HEK293 (cell line): ENCODE measurements around the gene NYNRIN.

Source experiments
- CTCF ChIP-seq: fragments of 450-650 bp; formaldehyde crosslinking; IDR thresholded peaks from 2 replicates; pipeline ENCODE4 v1.5.1; 2016; ENCODE audit warnings: missing biosample characterization, missing genetic modification characterization
- KLF10 ChIP-seq: fragments of 450-650 bp; IDR thresholded peaks from 2 replicates; pipeline ENCODE4 v1.5.1; 2018; ENCODE audit warnings: missing biosample characterization, mild to moderate bottlenecking, missing genetic modification characterization
- SCRT1 ChIP-seq: fragments of 450-650 bp; formaldehyde crosslinking; IDR thresholded peaks from 2 replicates; pipeline ENCODE4 v1.5.1; 2016; ENCODE audit warnings: missing biosample characterization, missing genetic modification characterization, borderline replicate concordance
- ZNF140 ChIP-seq: fragments of 450-650 bp; formaldehyde crosslinking; IDR thresholded peaks from 2 replicates; pipeline ENCODE4 v1.5.1; 2016; ENCODE audit warnings: missing biosample characterization, missing genetic modification characterization
- ZNF324 ChIP-seq: fragments of 450-650 bp; formaldehyde crosslinking; IDR thresholded peaks from 2 replicates; pipeline ENCODE4 v1.5.1; 2016; ENCODE audit warnings: missing biosample characterization, missing genetic modification characterization
- ZNF561 ChIP-seq: fragments of 450-650 bp; IDR thresholded peaks from 2 replicates; pipeline ENCODE4 v1.5.1; 2018; ENCODE audit warnings: missing biosample characterization, missing genetic modification characterization, borderline replicate concordance
- ZNF707 ChIP-seq: fragments of 450-650 bp; formaldehyde crosslinking; IDR thresholded peaks from 2 replicates; pipeline ENCODE4 v1.5.1; 2016; ENCODE audit warnings: missing biosample characterization, missing genetic modification characterization
- ZNF76 ChIP-seq: fragments of 450-650 bp; formaldehyde crosslinking; IDR thresholded peaks from 2 replicates; pipeline ENCODE4; 2016; ENCODE audit warnings: low read depth, missing biosample characterization, missing genetic modification characterization, borderline replicate concordance
- ZNF791 ChIP-seq: fragments of 450-650 bp; formaldehyde crosslinking; IDR thresholded peaks from 2 replicates; pipeline ENCODE4 v1.5.1; 2016; ENCODE audit warnings: missing biosample characterization, missing genetic modification characterization
- ZXDB ChIP-seq: fragments of 450-650 bp; formaldehyde crosslinking; IDR thresholded peaks from 2 replicates; pipeline ENCODE4 v1.5.1; 2016; ENCODE audit warnings: missing biosample characterization, missing genetic modification characterization

GRCh38 chr14:24363401-24363800, 35.4 kb upstream of the NYNRIN start:
- TF ChIP-seq SCRT1 (tag by site-specific recombination) (no peak), CTCF (no peak), ZNF707 (tag by site-specific recombination) (no peak), ZXDB (tag by site-specific recombination) (no peak), KLF10 (no peak), ZNF76 (tag by site-specific recombination) (no peak), ZNF561 (tag by site-specific recombination) (no peak), ZNF324 (no peak), ZNF140 (tag by site-specific recombination) (no peak), ZNF791 (no peak)
